ENCODE measurements around the gene PLEKHJ1. TPM values are rescaled to one million over a fixed set of nuclear protein-coding genes. Genes with fewer than 3 reads are reported as not detected.

PLEKHJ1 gene
- total RNA-seq, 4 donors from 2014 or later = 21.0 to 78.2 (median 47.3) TPM

DNA sequence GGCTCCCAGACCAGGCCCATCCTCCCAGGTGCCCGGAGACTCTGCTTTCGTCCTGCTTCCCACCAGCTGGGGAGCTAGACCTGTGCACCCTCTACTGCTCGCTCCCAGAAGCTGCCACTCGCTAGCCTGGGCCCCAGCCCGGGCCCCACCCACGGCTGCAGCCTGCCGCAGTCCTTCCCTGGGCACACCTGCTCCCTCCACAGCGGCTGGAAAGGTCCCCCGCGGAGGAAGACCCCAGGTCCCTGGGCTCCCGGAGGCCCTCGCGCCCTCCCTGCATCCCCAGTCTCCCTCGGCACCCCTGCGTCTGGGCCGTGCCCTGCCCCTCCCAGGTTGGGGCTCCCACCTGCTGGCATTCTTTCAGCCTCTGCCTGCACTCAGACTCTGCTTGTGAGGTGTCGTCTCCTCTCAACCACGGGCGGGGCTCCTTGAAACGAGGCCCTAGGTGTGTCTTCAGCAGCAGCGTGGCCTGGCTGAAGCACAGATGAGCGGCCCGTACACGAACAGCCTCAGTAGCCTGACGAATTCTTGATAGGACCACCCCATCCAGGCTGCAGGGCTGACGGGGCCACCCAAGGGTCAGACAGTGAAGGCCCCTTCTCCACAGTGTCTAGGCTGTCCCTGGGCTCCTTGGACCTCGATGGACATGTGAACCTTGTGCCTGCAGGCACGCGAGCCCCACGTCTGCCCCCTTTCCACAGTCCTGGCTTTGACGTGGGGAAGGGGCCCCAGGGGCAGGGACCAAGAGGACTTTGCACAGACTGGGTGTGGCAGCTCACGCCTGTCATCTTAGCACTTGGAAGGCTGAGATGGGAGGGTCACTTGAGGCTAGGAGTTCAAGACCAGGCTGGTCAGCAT, 44.4 kb downstream of the PLEKHJ1 start:
- TF ChIP-seq, protein P1, sequence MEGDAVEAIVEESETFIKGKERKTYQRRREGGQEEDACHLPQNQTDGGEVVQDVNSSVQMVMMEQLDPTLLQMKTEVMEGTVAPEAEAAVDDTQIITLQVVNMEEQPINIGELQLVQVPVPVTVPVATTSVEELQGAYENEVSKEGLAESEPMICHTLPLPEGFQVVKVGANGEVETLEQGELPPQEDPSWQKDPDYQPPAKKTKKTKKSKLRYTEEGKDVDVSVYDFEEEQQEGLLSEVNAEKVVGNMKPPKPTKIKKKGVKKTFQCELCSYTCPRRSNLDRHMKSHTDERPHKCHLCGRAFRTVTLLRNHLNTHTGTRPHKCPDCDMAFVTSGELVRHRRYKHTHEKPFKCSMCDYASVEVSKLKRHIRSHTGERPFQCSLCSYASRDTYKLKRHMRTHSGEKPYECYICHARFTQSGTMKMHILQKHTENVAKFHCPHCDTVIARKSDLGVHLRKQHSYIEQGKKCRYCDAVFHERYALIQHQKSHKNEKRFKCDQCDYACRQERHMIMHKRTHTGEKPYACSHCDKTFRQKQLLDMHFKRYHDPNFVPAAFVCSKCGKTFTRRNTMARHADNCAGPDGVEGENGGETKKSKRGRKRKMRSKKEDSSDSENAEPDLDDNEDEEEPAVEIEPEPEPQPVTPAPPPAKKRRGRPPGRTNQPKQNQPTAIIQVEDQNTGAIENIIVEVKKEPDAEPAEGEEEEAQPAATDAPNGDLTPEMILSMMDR (IDR thresholded peaks at IDR 0.05; ENCODE audit: low read depth) = no peak

DNA sequence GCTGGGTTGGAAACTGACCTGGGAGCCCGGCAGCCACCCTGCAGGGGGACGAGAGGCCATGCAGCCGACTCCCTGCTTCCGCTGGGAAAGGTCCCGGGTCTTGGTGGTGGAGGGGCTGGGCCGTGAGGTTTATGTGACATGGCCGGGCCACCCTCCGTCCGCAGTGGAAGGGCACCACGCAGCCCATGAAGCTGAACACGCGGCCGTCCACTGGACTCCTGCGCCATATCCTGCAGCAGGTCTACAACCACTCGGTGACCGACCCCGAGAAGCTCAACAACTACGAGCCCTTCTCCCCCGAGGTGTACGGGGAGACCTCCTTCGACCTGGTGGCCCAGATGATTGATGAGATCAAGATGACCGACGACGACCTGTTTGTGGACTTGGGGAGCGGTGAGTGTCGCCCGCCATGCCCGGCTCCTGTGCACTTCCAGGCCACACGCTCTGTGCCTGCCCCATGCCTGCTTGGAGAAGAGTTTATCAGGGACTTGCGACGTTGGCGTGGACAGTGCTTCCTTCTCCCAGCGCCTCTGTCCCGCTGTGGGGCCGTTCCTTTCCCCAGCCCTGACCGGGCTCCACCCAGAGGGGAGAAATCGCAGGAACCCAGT, 45.2 kb downstream of the PLEKHJ1 start:
- TF ChIP-seq, protein P1 (IDR thresholded peaks at IDR 0.05; ENCODE audit: low read depth) = no peak

DNA sequence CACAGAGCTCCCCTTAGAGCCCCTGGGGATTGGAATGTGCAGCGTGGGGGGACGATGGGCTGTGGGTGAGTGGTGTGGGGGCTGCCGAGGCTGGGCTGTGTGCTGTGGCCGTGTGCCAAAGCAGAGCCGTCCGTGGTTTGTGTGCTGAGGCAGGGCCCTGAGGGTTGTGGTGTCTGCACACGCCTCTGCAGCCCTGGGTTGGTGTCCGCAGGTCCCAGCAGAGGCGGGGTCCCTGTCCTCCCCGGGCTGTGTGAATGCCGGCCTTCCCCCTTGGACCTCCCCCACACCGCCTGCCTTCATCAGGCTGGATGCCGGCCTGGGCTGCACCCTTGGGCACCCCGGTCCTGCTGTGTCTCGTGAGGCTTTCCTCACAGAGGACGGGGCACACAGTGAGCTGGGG, 46.2 kb downstream of the PLEKHJ1 start:
- TF ChIP-seq, protein P1 (IDR thresholded peaks at IDR 0.05; ENCODE audit: low read depth) = no peak

DNA sequence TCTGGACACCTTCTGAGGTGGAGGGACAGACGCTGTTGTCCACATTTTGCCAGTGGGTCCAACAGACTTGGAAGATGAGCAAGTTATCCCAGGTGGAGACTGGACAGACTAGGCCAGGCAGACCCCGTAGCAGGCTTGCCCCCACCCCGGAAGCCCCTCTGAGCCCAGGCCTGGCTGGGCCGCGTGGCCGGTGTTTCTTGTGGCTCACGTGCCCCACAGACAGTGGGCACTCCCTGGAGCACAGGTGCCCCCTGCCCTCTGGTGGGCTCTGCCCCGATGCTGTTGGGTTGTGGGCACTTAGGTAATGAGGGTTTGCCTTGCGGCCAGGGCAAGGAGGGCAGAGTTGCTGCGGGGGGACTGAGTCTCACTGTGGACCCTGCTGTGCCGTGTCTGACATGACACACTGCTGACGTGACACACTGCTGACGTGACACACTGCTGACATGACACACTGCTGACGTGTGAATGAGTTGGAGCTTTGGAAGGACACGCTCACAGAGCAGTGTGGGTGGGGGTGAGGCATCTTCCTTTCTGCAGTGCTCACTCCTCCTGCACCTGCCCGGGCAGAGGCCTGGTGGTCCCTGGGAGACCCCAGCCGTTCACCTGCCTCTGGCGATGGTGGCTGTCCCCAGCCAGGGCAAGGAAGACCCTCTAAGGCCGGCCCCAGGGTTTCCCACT, 47.3 kb downstream of the PLEKHJ1 start:
- TF ChIP-seq, protein P1 (IDR thresholded peaks at IDR 0.05; ENCODE audit: low read depth) = no peak

DNA sequence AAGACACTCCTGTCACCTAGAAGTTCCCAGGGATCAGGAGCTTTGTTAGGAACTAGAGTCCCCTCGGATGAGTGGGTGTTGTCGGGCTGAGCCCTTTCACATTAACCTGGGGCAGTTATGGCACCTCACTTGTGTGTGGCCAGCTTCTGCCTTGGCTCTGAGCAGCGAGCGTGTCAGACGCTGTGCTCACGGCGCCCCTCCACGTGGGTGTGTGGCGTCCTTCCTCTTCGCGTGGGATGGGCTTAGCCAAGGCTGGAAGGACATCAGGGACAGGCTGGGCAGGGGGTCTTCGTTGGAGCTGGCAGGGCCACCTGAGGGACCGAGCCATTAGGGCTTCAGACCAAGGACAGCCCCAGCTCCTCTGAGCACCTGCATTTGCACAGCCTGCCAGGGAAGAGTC, 49.0 kb downstream of the PLEKHJ1 start:
- TF ChIP-seq, protein P1 (IDR thresholded peaks at IDR 0.05; ENCODE audit: low read depth) = no peak

DNA sequence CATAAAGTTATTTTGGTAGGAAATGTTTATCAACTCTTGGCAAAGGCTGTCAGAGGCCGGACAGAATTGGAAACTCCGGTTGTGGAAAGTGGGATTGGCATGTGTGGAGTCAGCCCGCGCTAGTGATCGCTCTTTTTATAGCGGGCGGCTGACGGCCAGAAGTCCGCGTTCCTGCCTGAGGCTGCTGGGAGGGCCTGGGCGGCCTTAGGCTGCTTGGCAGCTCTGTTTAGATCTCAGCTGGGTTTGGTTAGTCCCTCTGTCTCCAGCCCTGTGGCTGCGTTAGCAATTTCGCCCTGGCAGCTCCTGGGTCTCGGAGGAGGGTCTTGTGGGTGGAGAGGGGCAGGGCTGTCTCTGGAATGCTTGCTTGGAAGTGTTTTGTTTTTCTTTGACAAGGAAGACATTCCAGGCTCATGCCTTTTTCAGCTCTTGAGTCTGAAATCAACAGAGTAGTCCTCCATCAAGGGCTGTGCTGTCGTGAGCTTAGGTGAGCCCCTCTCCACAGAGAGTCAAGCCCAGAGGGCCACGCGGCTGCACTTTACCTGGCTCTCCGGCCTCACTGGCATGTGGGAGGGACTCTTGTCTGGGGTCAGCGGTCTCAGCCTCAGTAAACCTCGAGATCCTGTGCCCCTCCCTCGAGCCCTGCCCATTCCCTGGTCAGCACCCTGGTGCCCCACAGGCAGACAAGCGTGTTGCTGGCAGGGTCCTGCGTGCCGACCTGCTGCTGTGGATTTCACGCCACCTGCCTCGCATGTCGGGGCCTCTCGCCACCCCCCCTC, 49.9 kb downstream of the PLEKHJ1 start:
- TF ChIP-seq, protein P1 (IDR thresholded peaks at IDR 0.05; ENCODE audit: low read depth) = no peak
